ENCODE results near the gene CELF4.

DNA sequence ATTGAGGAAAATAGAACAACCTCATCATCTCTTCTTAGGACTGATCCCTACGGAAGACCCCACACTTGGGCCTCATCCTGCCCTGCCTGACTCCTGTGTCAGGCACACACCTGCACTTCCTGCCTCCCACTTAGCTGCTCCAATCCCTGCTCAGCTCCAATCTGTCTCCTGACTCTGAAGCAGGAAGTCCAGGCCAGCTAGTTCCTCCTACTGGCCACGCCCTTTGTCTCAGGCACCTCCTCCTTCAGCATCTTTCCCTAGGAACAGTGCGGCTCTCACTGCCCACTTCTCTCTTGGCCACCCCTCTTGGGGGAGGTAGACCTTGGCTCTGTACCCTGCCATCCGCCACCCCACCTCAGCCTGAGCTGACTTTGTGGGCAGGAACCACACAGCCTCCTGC lies 135.8 kb downstream of the CELF4 start:
- no peak for TF ChIP-seq CTCF (IDR thresholded peaks at IDR 0.05; ENCODE audit: insufficient read depth, low read length, poor library complexity, severe bottlenecking)
- TF ChIP-seq EZH2phosphoT487 (conservative IDR thresholded peaks at IDR 0.05; ENCODE audit: low read length), result no peak
